ENCODE results near the gene BAX. TPM values are rescaled to one million over a fixed set of nuclear protein-coding genes. Genes with fewer than 3 reads are reported as not detected.

Gene BAX
- total and polyA plus RNA-seq, 9 of the 15 experiments (the other 6 are each of a cell fraction or from before 2014, with no cell fraction given) = 3.2 to 95.4 (median 44.5) TPM

- no peak for TF ChIP-seq REST (IDR thresholded peaks at IDR 0.05; ENCODE audit: borderline replicate concordance)
- TF ChIP-seq REST (CRISPR knock-in tag; IDR thresholded peaks at IDR 0.05; ENCODE audit: low read depth) = peak; percentile 24; the same call in 1 of the 2 replicates
- TF ChIP-seq CBFA2T3 (IDR thresholded peaks at IDR 0.05) = peak; percentile 68
- peak in 1 of 2 experiments; percentile 79; a peak in 2 of 4 replicates for TF ChIP-seq ZNF318 (IDR thresholded peaks at IDR 0.05; ENCODE audit: borderline replicate concordance in 1 of 2, low read depth in 1 of 2)
- TF ChIP-seq ZNF124 (CRISPR knock-in tag; IDR thresholded peaks at IDR 0.05) = no peak
- TF ChIP-seq HNRNPUL1 (IDR thresholded peaks at IDR 0.05; ENCODE audit: low read length) = no peak
- TF ChIP-seq STAG1 (CRISPR knock-in tag; IDR thresholded peaks at IDR 0.05; ENCODE audit: borderline replicate concordance) = no peak
- 0 out of 2 replicates have a peak, but pooled peaks have one; percentile 5 for TF ChIP-seq LARP7 (IDR thresholded peaks at IDR 0.05)
- TF ChIP-seq ZSCAN32 (CRISPR knock-in tag; IDR thresholded peaks at IDR 0.05) = 0 out of 2 replicates have a peak, but pooled peaks have one; percentile 0
- TF ChIP-seq SAP30 (IDR thresholded peaks at IDR 0.05; ENCODE audit: borderline replicate concordance, insufficient read depth, low read depth, low read length, poor library complexity, severe bottlenecking) = no peak
- no peak for TF ChIP-seq ZNF717 (CRISPR knock-in tag; IDR thresholded peaks at IDR 0.05)
Measured at GRCh38 chr19:48963371-48964204, 8.9 kb downstream of the BAX start (continued).
